Transverse colon (tissue), 4 donors: ENCODE data around the gene AJM1.

Experiments
- POLR2A ChIP-seq: fragments of 450-650 bp; IDR thresholded peaks from one replicate; pipeline ENCODE4 v1.6.1; 2016; ENCODE audit warnings: antibody characterized with exemption, mild to moderate bottlenecking, moderate library complexity
- POLR2AphosphoS5 ChIP-seq, 3 donors: sonication (generic); formaldehyde crosslinking; IDR thresholded peaks; one replicate each; pipeline ENCODE4 v1.6.1; 2016; ENCODE audit warnings: antibody characterized with exemption in 3 of 3
- TF ChIP-seq, protein P1 (sequence below), 5 experiments: fragments of 200-600 bp in 3 of 5; fragments of 450-650 bp in 2 of 5; sonication (generic) in 3 of 5; IDR thresholded peaks; 1 replicate in 2 of 5; 2 replicates in 3 of 5; pipeline ENCODE4 v1.5.1; 2016 to 2017; ENCODE audit warnings: antibody characterized with exemption in 5 of 5, inconsistent platforms in 3 of 5, mild to moderate bottlenecking in 2 of 5, moderate library complexity in 1 of 5

DNA sequence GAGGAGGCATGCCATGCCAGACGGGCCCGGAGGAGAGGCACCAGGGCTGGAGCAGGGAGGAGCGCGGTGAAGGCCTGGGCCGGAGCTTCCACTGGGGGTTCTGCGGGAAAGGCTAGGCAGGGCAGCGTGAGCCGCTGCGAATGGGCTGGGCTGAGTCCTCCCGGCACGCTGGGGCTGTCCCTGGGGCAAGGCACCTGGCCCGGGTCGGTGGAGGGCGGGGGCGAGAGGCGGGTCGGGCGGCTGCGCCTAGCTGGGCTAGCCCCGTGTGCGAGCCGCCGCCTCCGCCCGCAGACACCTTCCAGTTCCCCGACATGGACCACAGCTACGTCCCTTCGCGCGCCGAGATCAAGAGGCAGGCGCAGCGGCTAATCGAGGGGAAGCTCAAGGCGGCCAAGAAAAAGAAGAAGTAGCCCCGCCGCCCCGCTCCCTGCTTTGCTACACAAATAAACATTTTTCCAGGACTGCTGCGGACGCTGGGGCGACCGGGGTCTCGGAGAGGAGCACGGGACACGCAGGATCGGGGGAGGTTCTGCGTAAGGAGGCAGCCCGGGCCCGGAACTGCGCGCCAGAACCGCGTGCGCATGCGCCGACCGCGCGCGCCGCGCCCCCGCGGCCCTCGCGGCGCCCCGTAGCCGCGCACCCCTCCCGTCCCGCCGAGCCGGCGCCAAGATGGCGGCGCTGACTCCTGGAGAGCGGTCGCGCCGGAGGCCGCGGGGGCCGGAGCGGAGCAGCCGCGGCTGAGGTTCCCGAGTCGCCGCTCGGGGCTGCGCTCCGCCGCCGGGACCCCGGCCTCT, 34.8 kb upstream of the AJM1 start, which contains the start of gene RABL6:
- TF ChIP-seq, protein P1, sequence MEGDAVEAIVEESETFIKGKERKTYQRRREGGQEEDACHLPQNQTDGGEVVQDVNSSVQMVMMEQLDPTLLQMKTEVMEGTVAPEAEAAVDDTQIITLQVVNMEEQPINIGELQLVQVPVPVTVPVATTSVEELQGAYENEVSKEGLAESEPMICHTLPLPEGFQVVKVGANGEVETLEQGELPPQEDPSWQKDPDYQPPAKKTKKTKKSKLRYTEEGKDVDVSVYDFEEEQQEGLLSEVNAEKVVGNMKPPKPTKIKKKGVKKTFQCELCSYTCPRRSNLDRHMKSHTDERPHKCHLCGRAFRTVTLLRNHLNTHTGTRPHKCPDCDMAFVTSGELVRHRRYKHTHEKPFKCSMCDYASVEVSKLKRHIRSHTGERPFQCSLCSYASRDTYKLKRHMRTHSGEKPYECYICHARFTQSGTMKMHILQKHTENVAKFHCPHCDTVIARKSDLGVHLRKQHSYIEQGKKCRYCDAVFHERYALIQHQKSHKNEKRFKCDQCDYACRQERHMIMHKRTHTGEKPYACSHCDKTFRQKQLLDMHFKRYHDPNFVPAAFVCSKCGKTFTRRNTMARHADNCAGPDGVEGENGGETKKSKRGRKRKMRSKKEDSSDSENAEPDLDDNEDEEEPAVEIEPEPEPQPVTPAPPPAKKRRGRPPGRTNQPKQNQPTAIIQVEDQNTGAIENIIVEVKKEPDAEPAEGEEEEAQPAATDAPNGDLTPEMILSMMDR (IDR thresholded peaks at IDR 0.05), result no peak
- TF ChIP-seq POLR2A (peak; percentile 67), POLR2AphosphoS5 (IDR thresholded peaks at IDR 0.05) (peak; percentile 51 to 80 (median 67))
